Measurements from ENCODE around the gene CYBRD1. TPM values are rescaled to one million over a fixed set of nuclear protein-coding genes. Genes with fewer than 3 reads are reported as not detected.

CYBRD1 gene
- total RNA-seq, 1 donor from 2014 or later, result 47.7 TPM

DNA sequence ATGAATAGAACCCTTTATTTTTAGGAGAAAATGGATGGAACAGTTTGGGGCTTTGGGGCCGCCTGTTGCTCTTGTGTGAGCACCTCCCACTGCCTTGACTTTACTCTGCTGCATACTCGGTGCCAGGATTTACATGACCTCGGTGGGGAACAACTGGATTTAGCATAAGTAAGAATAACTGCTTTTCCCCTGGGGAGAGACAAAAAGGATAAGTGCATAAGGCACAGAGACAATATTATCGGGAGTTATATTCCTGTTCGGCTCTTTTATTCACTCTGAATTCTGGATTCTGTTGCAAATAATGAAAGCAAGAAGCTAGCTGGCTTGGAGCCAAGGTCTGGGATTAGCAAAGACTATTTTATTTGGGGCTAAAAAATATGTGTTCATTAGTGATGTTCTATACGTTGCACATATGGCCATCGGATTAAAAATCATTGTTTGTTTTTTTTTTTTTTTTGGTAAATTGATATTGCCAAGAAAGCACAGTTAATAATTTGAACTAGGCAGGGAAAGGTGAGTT is 69.8 kb downstream of the CYBRD1 start:
- DNase-seq (ENCODE audit: low spot score in 2 of 2, unreplicated experiment in 2 of 2), result no peak
- H3K4me3 Mint-ChIP-seq, result no peak overlapping the region
- peaks cover 3% of the 10 kb centered on the region for H3K4me1 Mint-ChIP-seq
- H3K27ac Mint-ChIP-seq, result no peak overlapping the region
- peaks cover 5% of the 10 kb centered on the region for H3K9me3 Mint-ChIP-seq
- H3K36me3 Mint-ChIP-seq, result no peaks in the 10 kb centered on the region
- TF ChIP-seq, protein P1, sequence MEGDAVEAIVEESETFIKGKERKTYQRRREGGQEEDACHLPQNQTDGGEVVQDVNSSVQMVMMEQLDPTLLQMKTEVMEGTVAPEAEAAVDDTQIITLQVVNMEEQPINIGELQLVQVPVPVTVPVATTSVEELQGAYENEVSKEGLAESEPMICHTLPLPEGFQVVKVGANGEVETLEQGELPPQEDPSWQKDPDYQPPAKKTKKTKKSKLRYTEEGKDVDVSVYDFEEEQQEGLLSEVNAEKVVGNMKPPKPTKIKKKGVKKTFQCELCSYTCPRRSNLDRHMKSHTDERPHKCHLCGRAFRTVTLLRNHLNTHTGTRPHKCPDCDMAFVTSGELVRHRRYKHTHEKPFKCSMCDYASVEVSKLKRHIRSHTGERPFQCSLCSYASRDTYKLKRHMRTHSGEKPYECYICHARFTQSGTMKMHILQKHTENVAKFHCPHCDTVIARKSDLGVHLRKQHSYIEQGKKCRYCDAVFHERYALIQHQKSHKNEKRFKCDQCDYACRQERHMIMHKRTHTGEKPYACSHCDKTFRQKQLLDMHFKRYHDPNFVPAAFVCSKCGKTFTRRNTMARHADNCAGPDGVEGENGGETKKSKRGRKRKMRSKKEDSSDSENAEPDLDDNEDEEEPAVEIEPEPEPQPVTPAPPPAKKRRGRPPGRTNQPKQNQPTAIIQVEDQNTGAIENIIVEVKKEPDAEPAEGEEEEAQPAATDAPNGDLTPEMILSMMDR (IDR thresholded peaks at IDR 0.05; ENCODE audit: unreplicated experiment), result no peak
- peaks cover 17% of the 10 kb centered on the region for H3K27me3 Mint-ChIP-seq (ENCODE audit: low read depth)

DNA sequence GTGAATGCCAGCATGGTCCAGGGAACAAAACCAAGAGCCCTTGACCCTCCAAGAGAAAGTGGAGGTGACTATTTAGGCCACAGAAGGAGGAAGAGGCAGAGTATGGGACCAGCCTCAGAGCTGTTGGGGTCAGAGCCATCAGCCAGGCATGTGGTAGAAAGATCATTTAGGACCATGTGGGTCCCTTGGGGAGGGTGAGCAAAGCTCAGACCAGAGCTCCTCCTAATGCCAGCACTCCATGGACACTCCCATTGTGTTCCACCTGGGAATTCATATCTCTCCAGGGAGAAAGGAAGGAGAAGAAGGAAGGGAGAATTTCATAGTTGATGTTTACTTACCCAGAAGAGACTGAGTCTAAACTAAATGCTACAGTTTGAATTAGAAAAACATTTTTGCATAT is 73.2 kb downstream of the CYBRD1 start:
- Mint-ChIP-seq H3K27ac (no peak overlapping the region), H3K9me3 (peaks cover 2% of the 10 kb centered on the region), H3K4me3 (no peak overlapping the region), H3K36me3 (no peaks in the 10 kb centered on the region), H3K4me1 (peaks cover 3% of the 10 kb centered on the region), H3K27me3 (ENCODE audit: low read depth) (peaks cover 29% of the 10 kb centered on the region)
- TF ChIP-seq, protein P1 (IDR thresholded peaks at IDR 0.05; ENCODE audit: unreplicated experiment), result no peak
- no peak for DNase-seq (ENCODE audit: low spot score in 2 of 2, unreplicated experiment in 2 of 2)

DNA sequence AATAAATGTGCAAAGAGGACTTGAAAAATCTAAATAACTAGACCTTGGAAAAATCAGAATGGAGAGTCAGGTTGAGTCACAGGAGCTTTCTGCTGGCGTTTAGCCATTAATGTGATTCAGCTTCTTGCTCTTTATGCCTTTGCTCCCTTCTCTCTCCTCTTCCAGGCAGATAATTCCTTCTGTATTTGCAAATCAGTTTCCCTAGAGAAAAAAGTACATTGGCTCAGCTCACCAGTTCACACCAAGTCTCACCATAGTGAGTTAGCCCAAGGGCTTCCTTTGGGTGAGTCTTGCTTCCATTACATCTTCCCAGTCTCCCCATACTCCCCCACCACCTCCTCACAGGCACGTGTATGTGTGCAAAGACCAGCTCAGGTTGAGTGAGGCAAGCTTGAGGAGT is 73.6 kb downstream of the CYBRD1 start:
- Mint-ChIP-seq H3K36me3 (no peaks in the 10 kb centered on the region), H3K27me3 (ENCODE audit: low read depth) (peaks cover 27% of the 10 kb centered on the region), H3K9me3 (no peaks in the 10 kb centered on the region), H3K27ac (no peak overlapping the region), H3K4me3 (no peak overlapping the region), H3K4me1 (peaks cover 3% of the 10 kb centered on the region)
- TF ChIP-seq, protein P1 (IDR thresholded peaks at IDR 0.05; ENCODE audit: unreplicated experiment), result no peak
- no peak for DNase-seq (ENCODE audit: low spot score in 2 of 2, unreplicated experiment in 2 of 2)

DNA sequence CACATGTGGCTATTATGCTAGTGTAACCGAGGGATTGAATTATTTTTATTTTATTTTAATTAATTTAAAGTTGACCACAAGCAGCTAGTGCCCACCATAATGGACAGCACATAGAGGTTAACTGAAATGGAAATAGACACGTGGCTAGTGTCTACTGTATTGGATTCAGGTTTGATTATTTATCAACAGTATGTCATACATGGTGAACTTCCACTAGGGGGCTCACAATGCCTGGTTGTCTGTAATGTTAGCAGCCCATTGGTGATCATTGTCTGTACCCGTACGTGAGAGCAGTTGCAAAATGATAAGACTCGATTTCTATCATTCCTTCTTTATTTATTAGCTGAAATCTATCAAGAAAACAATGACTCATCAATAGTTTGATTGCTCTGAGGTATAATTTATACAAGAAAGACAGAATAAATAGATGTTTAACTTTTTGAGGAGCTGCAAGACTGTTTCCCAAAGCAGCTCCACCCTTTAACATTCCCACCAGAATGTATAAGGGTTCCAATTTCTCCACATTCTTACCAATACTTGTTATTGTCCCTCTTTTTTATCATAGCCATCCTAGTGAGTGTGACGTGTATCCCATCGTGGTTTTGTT is 76.5 kb downstream of the CYBRD1 start:
- Mint-ChIP-seq H3K27me3 (ENCODE audit: low read depth) (peaks cover 33% of the 10 kb centered on the region), H3K4me3 (no peak overlapping the region), H3K9me3 (no peaks in the 10 kb centered on the region), H3K4me1 (no peaks in the 10 kb centered on the region), H3K27ac (no peak overlapping the region), H3K36me3 (no peaks in the 10 kb centered on the region)
- no peak for DNase-seq (ENCODE audit: low spot score in 2 of 2, unreplicated experiment in 2 of 2)
- TF ChIP-seq, protein P1 (IDR thresholded peaks at IDR 0.05; ENCODE audit: unreplicated experiment), result peak; percentile 83

DNA sequence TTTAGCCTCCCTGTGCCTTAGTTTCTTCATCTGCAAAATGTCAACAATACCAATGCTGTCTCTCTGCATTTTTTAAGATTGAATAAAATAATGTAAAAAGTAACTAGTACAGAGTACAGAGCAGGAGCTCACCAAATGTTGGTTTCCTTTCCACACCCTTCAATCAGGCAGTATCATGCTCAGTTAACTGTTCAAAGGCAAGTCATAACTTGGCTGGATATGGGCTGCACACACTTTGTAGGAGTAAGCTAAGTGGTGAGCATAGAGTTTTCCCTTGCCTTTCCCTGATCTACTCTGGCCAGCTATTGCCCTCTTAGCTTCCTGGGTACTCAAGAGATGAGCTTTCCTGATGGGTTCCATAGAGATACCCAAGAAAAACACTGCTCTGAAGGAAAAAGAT is 77.9 kb downstream of the CYBRD1 start:
- Mint-ChIP-seq H3K9me3 (no peaks in the 10 kb centered on the region), H3K4me3 (no peak overlapping the region), H3K27me3 (ENCODE audit: low read depth) (peaks cover 32% of the 10 kb centered on the region), H3K27ac (no peak overlapping the region), H3K4me1 (no peaks in the 10 kb centered on the region), H3K36me3 (no peaks in the 10 kb centered on the region)
- no peak for DNase-seq (ENCODE audit: low spot score in 2 of 2, unreplicated experiment in 2 of 2)
- TF ChIP-seq, protein P1 (IDR thresholded peaks at IDR 0.05; ENCODE audit: unreplicated experiment), result no peak
